GM12878 (cell line): ENCODE data around the gene ECM1. TPM values are rescaled to one million over a fixed set of nuclear protein-coding genes. Genes with fewer than 3 reads are reported as not detected.

Experiments
- ATF3 ChIP-seq: IDR thresholded peaks from 2 replicates; pipeline ENCODE4 v1.6.1; 2011; ENCODE audit warnings: low read depth, mild to moderate bottlenecking, low read length, moderate library complexity, borderline replicate concordance; ENCODE audit errors: extremely low read depth
- ATF7 ChIP-seq: fragments of 450-650 bp; IDR thresholded peaks from 2 replicates; pipeline ENCODE4 v1.6.1; 2016; ENCODE audit warnings: low read depth, mild to moderate bottlenecking
- CBFB ChIP-seq: IDR thresholded peaks from 2 replicates; pipeline ENCODE4 v1.6.1; 2016; ENCODE audit warnings: antibody characterized with exemption, low read depth
- CHD1 ChIP-seq: IDR thresholded peaks from 2 replicates; pipeline ENCODE4 v1.6.1; 2012; ENCODE audit warnings: low read depth, low read length, improper control_type of control experiment
- E2F8 ChIP-seq: fragments of 450-650 bp; IDR thresholded peaks from 2 replicates; pipeline ENCODE4 v1.6.1; 2018; ENCODE audit warnings: mild to moderate bottlenecking, low read depth, moderate library complexity; ENCODE audit not compliant: partially characterized antibody
- E4F1 ChIP-seq: fragments of 450-650 bp; IDR thresholded peaks from 2 replicates; pipeline ENCODE4 v1.6.1; 2018; ENCODE audit warnings: borderline replicate concordance, mild to moderate bottlenecking; ENCODE audit not compliant: partially characterized antibody
- HSF1 ChIP-seq: fragments of 150-350 bp; IDR thresholded peaks from 2 replicates; pipeline ENCODE4 v1.6.1; 2014; ENCODE audit warnings: mild to moderate bottlenecking, low read depth, low read length
- IRF3 ChIP-seq: fragments of 450-650 bp; IDR thresholded peaks from 2 replicates; pipeline ENCODE4 v1.6.1; 2014; ENCODE audit warnings: mild to moderate bottlenecking
- JUNB ChIP-seq: IDR thresholded peaks from 2 replicates; pipeline ENCODE4 v1.6.1; 2016; ENCODE audit warnings: antibody characterized with exemption, mild to moderate bottlenecking
- MEF2B ChIP-seq: fragments of 450-650 bp; IDR thresholded peaks from 2 replicates; pipeline ENCODE4 v1.6.1; 2018; ENCODE audit warnings: mild to moderate bottlenecking, moderate library complexity; ENCODE audit not compliant: partially characterized antibody, poor library complexity, severe bottlenecking
- PAX5 ChIP-seq: IDR thresholded peaks from 2 replicates; pipeline ENCODE4 v1.6.1; 2011; ENCODE audit warnings: low read depth, low read length, borderline replicate concordance
- SIN3A ChIP-seq: IDR thresholded peaks from 2 replicates; pipeline ENCODE4 v1.6.1; 2012; ENCODE audit warnings: low read depth, low read length, improper control_type of control experiment
- STAT3 ChIP-seq: IDR thresholded peaks from 2 replicates; pipeline ENCODE4 v1.6.1; 2011; ENCODE audit warnings: low read depth, low read length, improper control_type of control experiment
- ZBTB11 ChIP-seq: fragments of 450-650 bp; formaldehyde crosslinking; IDR thresholded peaks from 2 replicates; pipeline ENCODE4 v1.5.0; 2022; ENCODE audit warnings: mild to moderate bottlenecking, missing genetic modification characterization
- ZNF24 ChIP-seq: fragments of 450-650 bp; IDR thresholded peaks from 2 replicates; pipeline ENCODE4 v1.6.1; 2017; ENCODE audit warnings: antibody characterized with exemption, mild to moderate bottlenecking
- polyA plus RNA-seq, 11 experiments: library from polyadenylated mRNA; depleted of rRNA in 4 of 11; unstranded in 6 of 11; stranded (reverse) in 5 of 11; fragments of >200 nt; fragmentation: Nextera tagmentation in 4 of 11; fragmentation: Illumina TruSeq in 1 of 11; extraction: Ambion mirVana in 4 of 11; extraction: Trizol in 1 of 11; gene quantifications; 1 replicate in 1 of 11; 2 replicates in 10 of 11; pipeline versions ENCODE4 v1.2.1 to v1.2.3, GENCODE V29; 2011 to 2016; ENCODE audit warnings: inconsistent platforms in 2 of 11, missing spikeins in 2 of 11, low read depth in 1 of 11
- total RNA-seq, 4 experiments: library from RNA; depleted of rRNA in 3 of 4; stranded (reverse); fragments of >200 nt in 3 of 4; fragmentation: Illumina TruSeq in 1 of 4; extraction: Trizol in 1 of 4; gene quantifications; 2 replicates each; pipeline versions ENCODE4 v1.2.1 to v1.2.3, GENCODE V29; 2013 to 2021

ECM1 gene
- total and polyA plus RNA-seq, 10 of the 15 experiments (the other 5 are each of a cell fraction or from before 2014, with no cell fraction given) = 0.06 to 1.3 (median 0.60) TPM

- TF ChIP-seq ATF3 (no peak), ZNF24 (peak; percentile 60; the same call in 1 of the 2 replicates), CBFB (peak; percentile 85), ZBTB11 (no peak), CHD1 (no peak), E4F1 (no peak), ATF7 (peak; percentile 89), STAT3 (peak; percentile 98), MEF2B (peak; percentile 97), SIN3A (no peak; the same call in 1 of the 2 replicates), E2F8 (no peak), HSF1 (no peak; the same call in 1 of the 2 replicates), PAX5 (peak; percentile 97), JUNB (peak; percentile 59), IRF3 (no peak)
Measured at GRCh38 chr1:150562446-150563339, 54.8 kb downstream of the ECM1 start (continued).
